GM12864 (cell line): ENCODE results near the gene GPR157.

Experiments used
- DNase-seq: peaks from one replicate; pipeline ENCODE4 v3.0.0-alpha.2; 2011; ENCODE audit warnings: low read depth
- H3K4me3 ChIP-seq: 2 replicates; pipeline ENCODE4 v1.5.1; 2011; ENCODE audit warnings: mild to moderate bottlenecking, low read depth, low read length, control low read depth
- TF ChIP-seq, protein P1 (sequence below): IDR thresholded peaks from 2 replicates; pipeline ENCODE4 v1.5.1; 2011; ENCODE audit warnings: low read depth, mild to moderate bottlenecking, moderate library complexity, low read length, control low read depth, inconsistent platforms; ENCODE audit errors: missing control alignments

The GPR157 gene

GRCh38 chr1:9051379-9051778, 77.5 kb downstream of the GPR157 start:
- H3K4me3 ChIP-seq, result no peak overlapping the region
- no peak for DNase-seq
- TF ChIP-seq, protein P1, sequence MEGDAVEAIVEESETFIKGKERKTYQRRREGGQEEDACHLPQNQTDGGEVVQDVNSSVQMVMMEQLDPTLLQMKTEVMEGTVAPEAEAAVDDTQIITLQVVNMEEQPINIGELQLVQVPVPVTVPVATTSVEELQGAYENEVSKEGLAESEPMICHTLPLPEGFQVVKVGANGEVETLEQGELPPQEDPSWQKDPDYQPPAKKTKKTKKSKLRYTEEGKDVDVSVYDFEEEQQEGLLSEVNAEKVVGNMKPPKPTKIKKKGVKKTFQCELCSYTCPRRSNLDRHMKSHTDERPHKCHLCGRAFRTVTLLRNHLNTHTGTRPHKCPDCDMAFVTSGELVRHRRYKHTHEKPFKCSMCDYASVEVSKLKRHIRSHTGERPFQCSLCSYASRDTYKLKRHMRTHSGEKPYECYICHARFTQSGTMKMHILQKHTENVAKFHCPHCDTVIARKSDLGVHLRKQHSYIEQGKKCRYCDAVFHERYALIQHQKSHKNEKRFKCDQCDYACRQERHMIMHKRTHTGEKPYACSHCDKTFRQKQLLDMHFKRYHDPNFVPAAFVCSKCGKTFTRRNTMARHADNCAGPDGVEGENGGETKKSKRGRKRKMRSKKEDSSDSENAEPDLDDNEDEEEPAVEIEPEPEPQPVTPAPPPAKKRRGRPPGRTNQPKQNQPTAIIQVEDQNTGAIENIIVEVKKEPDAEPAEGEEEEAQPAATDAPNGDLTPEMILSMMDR, result no peak

DNA sequence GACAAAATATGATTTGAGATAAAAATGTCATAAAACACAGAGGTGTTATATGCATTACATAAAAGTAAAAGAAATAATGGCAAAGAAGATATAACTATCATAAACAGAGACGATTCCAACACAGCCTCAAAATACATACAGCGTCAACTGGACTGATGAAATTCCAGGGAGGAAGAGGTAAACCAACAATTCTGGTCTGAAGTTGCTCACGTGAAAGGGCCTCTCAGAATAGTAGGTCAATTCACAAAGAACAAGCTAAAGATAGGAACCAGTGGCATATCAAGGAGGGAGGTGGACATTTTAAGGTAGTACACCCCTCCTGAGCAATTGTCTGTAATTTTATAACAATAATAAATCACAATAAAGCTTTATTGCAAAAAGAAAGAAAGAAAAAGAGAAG, 78.1 kb downstream of the GPR157 start:
- no peak overlapping the region for H3K4me3 ChIP-seq
- no peak for DNase-seq
- TF ChIP-seq, protein P1, result no peak
